ENCODE measurements around the gene KCNK10. TPM values are rescaled to one million over a fixed set of nuclear protein-coding genes. Genes with fewer than 3 reads are reported as not detected.

The KCNK10 gene
- total and polyA plus RNA-seq, 4 donors = not detected

GRCh38 chr14:88310021-88310420 is 13.0 kb downstream of the KCNK10 start:
- no peaks in the 10 kb centered on the region for H3K27me3 ChIP-seq (ENCODE audit: control insufficient read depth in 1 of 2, insufficient read depth in 2 of 2, low read length in 1 of 2)
- H3K4me3 ChIP-seq (ENCODE audit: low read length in 2 of 2) = no peak overlapping the region
- ATAC-seq (ENCODE audit: low FRiP score) (no peak), DNase-seq (no peak)
- H3K36me3 ChIP-seq (ENCODE audit: control insufficient read depth in 1 of 2, insufficient read depth in 2 of 2, low read length in 1 of 2) = no peaks in the 10 kb centered on the region
- no peaks in the 10 kb centered on the region for H3K4me1 ChIP-seq (ENCODE audit: control insufficient read depth in 1 of 2, insufficient read depth in 2 of 2, low read length in 2 of 2)
- intact Hi-C loops (cut with DNase I) = no loop called here
- H3K9me3 ChIP-seq (ENCODE audit: control insufficient read depth, low read length) = peaks cover 5% of the 10 kb centered on the region
- 86% methylated on average over 4 of the region's 4 CpGs for WGBS, 2 donors
- H3K27ac ChIP-seq (ENCODE audit: low read depth in 1 of 2, low read length in 2 of 2) = no peak overlapping the region

DNA sequence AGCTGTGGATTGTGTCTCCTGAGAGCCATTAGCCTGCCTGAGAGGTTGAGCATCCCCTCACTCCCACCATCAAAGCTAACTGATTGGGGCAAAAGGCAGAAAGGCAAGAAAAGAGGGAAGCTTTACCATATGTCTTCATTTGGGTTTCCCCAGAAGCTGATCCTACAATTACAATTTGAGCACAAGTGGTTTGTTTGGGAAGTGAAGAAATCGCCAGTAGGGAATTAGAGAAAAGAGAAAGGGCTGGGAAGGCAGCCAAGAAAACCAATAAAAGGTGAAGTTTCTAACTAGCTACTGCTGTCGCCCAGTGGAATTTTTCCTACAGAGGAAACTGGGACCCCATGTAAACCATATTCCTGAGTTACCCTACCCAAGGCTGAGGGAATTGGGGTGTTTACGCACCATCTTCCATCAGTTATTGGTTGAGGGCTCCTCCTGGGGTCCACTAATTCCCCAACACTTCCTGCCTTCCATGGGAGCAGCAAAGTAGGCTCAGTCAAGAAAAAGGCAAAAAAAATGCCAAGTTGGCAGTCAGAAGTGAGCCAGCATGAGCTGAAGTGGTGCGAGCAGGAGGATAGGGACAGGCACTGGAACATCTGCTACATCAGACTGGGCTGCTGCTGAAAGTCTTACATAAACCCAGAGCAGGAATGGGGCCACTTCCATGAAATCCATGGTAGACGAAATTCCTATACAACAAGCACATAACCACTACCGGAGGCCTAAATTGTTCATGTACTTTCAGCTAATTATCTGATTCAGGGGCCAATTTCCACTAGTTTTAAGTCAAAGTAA is 17.3 kb downstream of the KCNK10 start:
- ATAC-seq (ENCODE audit: low FRiP score) (no peak), DNase-seq (no peak)
- Histone ChIP-seq H3K27me3 (ENCODE audit: control insufficient read depth in 1 of 2, insufficient read depth in 2 of 2, low read length in 1 of 2) (no peaks in the 10 kb centered on the region), H3K27ac (ENCODE audit: low read depth in 1 of 2, low read length in 2 of 2) (no peak overlapping the region), H3K9me3 (ENCODE audit: control insufficient read depth, low read length) (peaks cover 1% of the 10 kb centered on the region), H3K4me1 (ENCODE audit: control insufficient read depth in 1 of 2, insufficient read depth in 2 of 2, low read length in 2 of 2) (no peaks in the 10 kb centered on the region), H3K36me3 (ENCODE audit: control insufficient read depth in 1 of 2, insufficient read depth in 2 of 2, low read length in 1 of 2) (no peaks in the 10 kb centered on the region), H3K4me3 (ENCODE audit: low read length in 2 of 2) (no peak overlapping the region)
- 58 to 66% methylated on average over 6 of the region's 6 CpGs for WGBS, 2 donors
- intact Hi-C loops (cut with DNase I) = no loop called here

GRCh38 chr14:88303041-88303440 is 20.0 kb downstream of the KCNK10 start:
- H3K4me3 ChIP-seq (ENCODE audit: low read length in 2 of 2) = no peak overlapping the region
- H3K4me1 ChIP-seq (ENCODE audit: control insufficient read depth in 1 of 2, insufficient read depth in 2 of 2, low read length in 2 of 2) = no peaks in the 10 kb centered on the region
- H3K9me3 ChIP-seq (ENCODE audit: control insufficient read depth, low read length) = peaks cover 1% of the 10 kb centered on the region
- intact Hi-C loops (cut with DNase I) = no loop called here
- WGBS, 2 donors = 78 to 80% methylated on average over 3 of the region's 3 CpGs
- no peak for ATAC-seq (ENCODE audit: low FRiP score)
- no peak overlapping the region for H3K27ac ChIP-seq (ENCODE audit: low read depth in 1 of 2, low read length in 2 of 2)
- peaks cover 0 to 2% of the 10 kb centered on the region in 2 donors for H3K27me3 ChIP-seq (ENCODE audit: control insufficient read depth in 1 of 2, insufficient read depth in 2 of 2, low read length in 1 of 2)
- DNase-seq = no peak
- no peaks in the 10 kb centered on the region for H3K36me3 ChIP-seq (ENCODE audit: control insufficient read depth in 1 of 2, insufficient read depth in 2 of 2, low read length in 1 of 2)

DNA sequence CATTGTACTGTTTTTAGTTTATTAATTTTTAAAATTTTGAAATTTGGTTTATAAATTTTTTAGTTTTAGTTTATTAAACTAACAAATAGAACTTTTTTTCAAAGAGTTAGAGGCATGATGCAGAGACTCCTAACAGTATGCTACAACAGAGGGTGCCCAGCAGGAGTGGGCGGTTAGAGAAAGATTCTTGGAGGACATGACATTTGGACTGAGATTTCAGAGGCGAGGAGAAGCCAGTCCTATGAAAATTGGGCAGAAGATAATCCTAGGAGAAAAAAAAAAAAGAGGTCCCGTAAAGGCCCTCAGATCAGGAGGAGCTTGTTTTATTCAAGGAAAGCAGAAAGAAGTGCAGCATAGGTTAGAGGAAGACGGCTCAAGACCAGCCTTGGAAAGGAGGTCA is 21.7 kb downstream of the KCNK10 start:
- Histone ChIP-seq H3K9me3 (ENCODE audit: control insufficient read depth, low read length) (no peaks in the 10 kb centered on the region), H3K4me1 (ENCODE audit: control insufficient read depth in 1 of 2, insufficient read depth in 2 of 2, low read length in 2 of 2) (no peaks in the 10 kb centered on the region), H3K27me3 (ENCODE audit: control insufficient read depth in 1 of 2, insufficient read depth in 2 of 2, low read length in 1 of 2) (peaks cover 0 to 2% of the 10 kb centered on the region in 2 donors), H3K36me3 (ENCODE audit: control insufficient read depth in 1 of 2, insufficient read depth in 2 of 2, low read length in 1 of 2) (no peaks in the 10 kb centered on the region), H3K27ac (ENCODE audit: low read depth in 1 of 2, low read length in 2 of 2) (no peak overlapping the region), H3K4me3 (ENCODE audit: low read length in 2 of 2) (no peak overlapping the region)
- intact Hi-C loops (cut with DNase I) = no loop called here
- ATAC-seq (ENCODE audit: low FRiP score) (no peak), DNase-seq (no peak)
- 80 to 85% methylated on average over 4 of the region's 4 CpGs for WGBS, 2 donors

GRCh38 chr14:88300817-88301216 is 22.3 kb downstream of the KCNK10 start:
- WGBS, 2 donors = 80 to 81% methylated on average over 3 of the region's 3 CpGs
- no peaks in the 10 kb centered on the region for H3K36me3 ChIP-seq (ENCODE audit: control insufficient read depth in 1 of 2, insufficient read depth in 2 of 2, low read length in 1 of 2)
- DNase-seq (no peak), ATAC-seq (ENCODE audit: low FRiP score) (no peak)
- no peak overlapping the region for H3K4me3 ChIP-seq (ENCODE audit: low read length in 2 of 2)
- H3K4me1 ChIP-seq (ENCODE audit: control insufficient read depth in 1 of 2, insufficient read depth in 2 of 2, low read length in 2 of 2) = no peaks in the 10 kb centered on the region
- intact Hi-C loops (cut with DNase I) = no loop called here
- no peaks in the 10 kb centered on the region for H3K9me3 ChIP-seq (ENCODE audit: control insufficient read depth, low read length)
- no peak overlapping the region for H3K27ac ChIP-seq (ENCODE audit: low read depth in 1 of 2, low read length in 2 of 2)
- peaks cover 0 to 2% of the 10 kb centered on the region in 2 donors for H3K27me3 ChIP-seq (ENCODE audit: control insufficient read depth in 1 of 2, insufficient read depth in 2 of 2, low read length in 1 of 2)

DNA sequence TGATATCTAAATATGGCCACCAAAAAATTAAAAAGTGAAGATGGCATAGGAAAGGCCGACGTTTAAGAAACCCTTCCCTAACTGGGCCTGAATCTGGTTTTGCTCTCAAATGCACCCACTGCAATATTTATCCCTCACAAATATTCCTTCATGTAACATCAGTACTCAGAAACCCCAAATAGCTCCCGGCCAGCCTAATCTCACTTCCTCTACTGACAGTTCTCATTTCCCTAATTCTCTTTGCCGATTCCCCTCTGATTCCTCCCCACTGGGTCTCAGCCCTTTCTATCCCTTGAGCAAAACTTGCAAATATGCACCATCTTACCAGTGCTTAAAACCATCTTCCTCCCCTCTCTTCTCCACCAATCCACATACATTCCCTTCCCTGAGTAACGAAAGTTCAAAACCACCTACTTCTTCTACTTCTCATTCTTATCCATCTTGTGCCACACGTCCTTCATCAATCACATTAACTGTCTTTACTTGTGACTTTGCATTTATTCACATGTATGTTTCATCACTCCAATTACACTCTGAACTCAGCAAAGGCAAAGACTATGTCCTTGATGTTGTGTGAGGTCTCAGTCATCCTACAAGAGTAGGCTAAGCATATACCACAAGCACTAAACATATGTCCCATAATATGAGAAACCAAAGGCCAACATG is 23.1 kb downstream of the KCNK10 start:
- 66 to 72% methylated on average over 6 of the region's 6 CpGs for WGBS, 2 donors
- DNase-seq (no peak), ATAC-seq (ENCODE audit: low FRiP score) (no peak)
- intact Hi-C loops (cut with DNase I) = no loop called here
- Histone ChIP-seq H3K27ac (ENCODE audit: low read depth in 1 of 2, low read length in 2 of 2) (no peak overlapping the region), H3K4me1 (ENCODE audit: control insufficient read depth in 1 of 2, insufficient read depth in 2 of 2, low read length in 2 of 2) (no peaks in the 10 kb centered on the region), H3K4me3 (ENCODE audit: low read length in 2 of 2) (no peak overlapping the region), H3K36me3 (ENCODE audit: control insufficient read depth in 1 of 2, insufficient read depth in 2 of 2, low read length in 1 of 2) (no peaks in the 10 kb centered on the region), H3K27me3 (ENCODE audit: control insufficient read depth in 1 of 2, insufficient read depth in 2 of 2, low read length in 1 of 2) (peaks cover 0 to 2% of the 10 kb centered on the region in 2 donors), H3K9me3 (ENCODE audit: control insufficient read depth, low read length) (no peaks in the 10 kb centered on the region)

GRCh38 chr14:88297306-88297705 is 25.8 kb downstream of the KCNK10 start:
- Histone ChIP-seq H3K4me1 (ENCODE audit: control insufficient read depth in 1 of 2, insufficient read depth in 2 of 2, low read length in 2 of 2) (no peaks in the 10 kb centered on the region), H3K4me3 (ENCODE audit: low read length in 2 of 2) (no peak overlapping the region), H3K27ac (ENCODE audit: low read depth in 1 of 2, low read length in 2 of 2) (no peak overlapping the region), H3K27me3 (ENCODE audit: control insufficient read depth in 1 of 2, insufficient read depth in 2 of 2, low read length in 1 of 2) (peaks cover 0 to 3% of the 10 kb centered on the region in 2 donors), H3K9me3 (ENCODE audit: control insufficient read depth, low read length) (no peaks in the 10 kb centered on the region), H3K36me3 (ENCODE audit: control insufficient read depth in 1 of 2, insufficient read depth in 2 of 2, low read length in 1 of 2) (no peaks in the 10 kb centered on the region)
- DNase-seq = no peak
- ATAC-seq (ENCODE audit: low FRiP score) = no peak
- 51 to 52% methylated on average over 5 of the region's 5 CpGs for WGBS, 2 donors
- intact Hi-C loops (cut with DNase I) = no loop called here

GRCh38 chr14:88296351-88296750 is 26.7 kb downstream of the KCNK10 start:
- ATAC-seq (ENCODE audit: low FRiP score) (no peak), DNase-seq (no peak)
- intact Hi-C loops (cut with DNase I) = no loop called here
- Histone ChIP-seq H3K4me1 (ENCODE audit: control insufficient read depth in 1 of 2, insufficient read depth in 2 of 2, low read length in 2 of 2) (no peaks in the 10 kb centered on the region), H3K27me3 (ENCODE audit: control insufficient read depth in 1 of 2, insufficient read depth in 2 of 2, low read length in 1 of 2) (peaks cover 0 to 3% of the 10 kb centered on the region in 2 donors), H3K36me3 (ENCODE audit: control insufficient read depth in 1 of 2, insufficient read depth in 2 of 2, low read length in 1 of 2) (no peaks in the 10 kb centered on the region), H3K9me3 (ENCODE audit: control insufficient read depth, low read length) (no peaks in the 10 kb centered on the region), H3K4me3 (ENCODE audit: low read length in 2 of 2) (no peak overlapping the region), H3K27ac (ENCODE audit: low read depth in 1 of 2, low read length in 2 of 2) (no peak overlapping the region)
- WGBS, 2 donors = 77 to 83% methylated on average over 4 of the region's 4 CpGs

GRCh38 chr14:88289996-88290395 is 33.1 kb downstream of the KCNK10 start:
- DNase-seq (no peak), ATAC-seq (ENCODE audit: low FRiP score) (no peak)
- Histone ChIP-seq H3K27ac (ENCODE audit: low read depth in 1 of 2, low read length in 2 of 2) (no peak overlapping the region), H3K4me1 (ENCODE audit: control insufficient read depth in 1 of 2, insufficient read depth in 2 of 2, low read length in 2 of 2) (no peaks in the 10 kb centered on the region), H3K9me3 (ENCODE audit: control insufficient read depth, low read length) (no peaks in the 10 kb centered on the region), H3K36me3 (ENCODE audit: control insufficient read depth in 1 of 2, insufficient read depth in 2 of 2, low read length in 1 of 2) (no peaks in the 10 kb centered on the region), H3K27me3 (ENCODE audit: control insufficient read depth in 1 of 2, insufficient read depth in 2 of 2, low read length in 1 of 2) (peaks cover 0 to 2% of the 10 kb centered on the region in 2 donors), H3K4me3 (ENCODE audit: low read length in 2 of 2) (no peak overlapping the region)
- 87 to 92% methylated on average over 3 of the region's 3 CpGs for WGBS, 2 donors
- intact Hi-C loops (cut with DNase I) = no loop called here

Measured in aorta (tissue), 5 donors.